D721Med (cell line): ENCODE data around the gene SLCO3A1.

Experiments
- DNase-seq: peaks from one replicate; pipeline ENCODE4 v3.0.0; 2011; ENCODE audit warnings: low spot score; ENCODE audit not compliant: insufficient read length
- FAIRE-seq: peaks from 2 replicates; lab custom pipeline; 2011; peaks lifted over from hg19 to GRCh38; lab: Jason Lieb, UNC
- TF ChIP-seq, protein P1 (sequence below): IDR thresholded peaks from 2 replicates; pipeline ENCODE4 v1.5.1; 2012; ENCODE audit warnings: mild to moderate bottlenecking, control low read depth; ENCODE audit not compliant: insufficient read depth; ENCODE audit errors: missing control alignments

Gene SLCO3A1

DNA sequence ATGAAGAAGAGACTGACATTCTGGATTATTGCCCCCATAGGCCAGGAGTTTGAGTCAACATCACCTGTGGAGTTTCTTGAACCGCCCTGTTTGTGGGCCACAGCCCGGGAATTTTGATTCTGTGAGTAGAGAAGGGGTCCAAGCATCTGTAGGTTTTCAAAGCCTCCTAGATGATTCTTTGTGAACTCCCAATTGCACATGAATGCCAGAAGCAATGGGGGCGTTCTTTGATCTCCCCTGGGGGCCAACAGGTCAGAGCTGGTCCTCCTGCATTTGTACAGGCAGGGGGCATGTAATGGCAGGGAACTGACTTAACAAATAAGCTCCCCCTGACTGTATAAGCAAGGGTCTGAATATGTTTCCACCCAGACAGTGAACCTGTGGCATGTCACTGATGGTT is 260.3 kb downstream of the SLCO3A1 start:
- TF ChIP-seq, protein P1, sequence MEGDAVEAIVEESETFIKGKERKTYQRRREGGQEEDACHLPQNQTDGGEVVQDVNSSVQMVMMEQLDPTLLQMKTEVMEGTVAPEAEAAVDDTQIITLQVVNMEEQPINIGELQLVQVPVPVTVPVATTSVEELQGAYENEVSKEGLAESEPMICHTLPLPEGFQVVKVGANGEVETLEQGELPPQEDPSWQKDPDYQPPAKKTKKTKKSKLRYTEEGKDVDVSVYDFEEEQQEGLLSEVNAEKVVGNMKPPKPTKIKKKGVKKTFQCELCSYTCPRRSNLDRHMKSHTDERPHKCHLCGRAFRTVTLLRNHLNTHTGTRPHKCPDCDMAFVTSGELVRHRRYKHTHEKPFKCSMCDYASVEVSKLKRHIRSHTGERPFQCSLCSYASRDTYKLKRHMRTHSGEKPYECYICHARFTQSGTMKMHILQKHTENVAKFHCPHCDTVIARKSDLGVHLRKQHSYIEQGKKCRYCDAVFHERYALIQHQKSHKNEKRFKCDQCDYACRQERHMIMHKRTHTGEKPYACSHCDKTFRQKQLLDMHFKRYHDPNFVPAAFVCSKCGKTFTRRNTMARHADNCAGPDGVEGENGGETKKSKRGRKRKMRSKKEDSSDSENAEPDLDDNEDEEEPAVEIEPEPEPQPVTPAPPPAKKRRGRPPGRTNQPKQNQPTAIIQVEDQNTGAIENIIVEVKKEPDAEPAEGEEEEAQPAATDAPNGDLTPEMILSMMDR, result no peak
- DNase-seq (no peak), FAIRE-seq (no peak)

DNA sequence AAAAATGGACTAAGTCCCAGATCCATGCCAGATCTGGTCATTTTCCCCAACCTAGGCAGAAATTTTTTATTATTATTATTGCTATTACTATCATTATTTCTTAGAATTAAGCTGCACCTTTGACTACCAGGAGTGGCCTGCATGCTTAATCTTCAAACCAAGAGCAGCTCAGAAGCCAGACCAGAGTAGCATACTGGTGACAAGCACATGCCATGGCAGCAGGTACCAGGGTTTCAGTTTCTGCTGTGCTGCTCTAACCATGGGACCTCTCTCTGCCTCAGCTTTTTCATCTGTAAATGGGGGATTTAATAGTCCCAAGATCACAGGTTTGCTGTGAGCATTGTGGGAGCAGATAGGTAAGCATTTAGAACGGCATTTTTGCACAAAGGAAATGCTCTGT is 262.3 kb downstream of the SLCO3A1 start:
- no peak for DNase-seq
- TF ChIP-seq, protein P1, result no peak

DNA sequence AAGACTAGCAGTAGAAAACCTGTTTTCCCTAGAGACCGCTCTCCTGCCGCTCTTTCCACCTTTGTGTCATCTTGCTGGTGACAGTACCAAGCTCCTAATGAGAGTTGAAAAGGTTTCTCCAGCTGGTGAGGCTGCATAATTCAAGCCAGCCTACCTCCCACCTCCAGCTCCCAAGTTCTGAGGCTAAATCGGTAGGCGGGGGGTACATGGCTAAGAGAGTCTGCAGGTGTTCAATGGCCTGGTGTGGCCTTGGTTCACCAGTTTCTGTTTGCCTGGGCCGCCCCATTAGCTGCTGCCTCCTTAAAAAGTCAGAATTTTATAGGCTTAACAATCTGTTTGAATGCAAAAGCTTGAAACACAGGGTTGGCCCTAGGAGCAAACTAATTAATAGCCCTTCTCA is 262.8 kb downstream of the SLCO3A1 start:
- DNase-seq, result no peak
- FAIRE-seq, result no peak
- TF ChIP-seq, protein P1, result no peak

More for the DNA sequence above, 262.3 kb downstream of the SLCO3A1 start:
- no peak for FAIRE-seq

DNA sequence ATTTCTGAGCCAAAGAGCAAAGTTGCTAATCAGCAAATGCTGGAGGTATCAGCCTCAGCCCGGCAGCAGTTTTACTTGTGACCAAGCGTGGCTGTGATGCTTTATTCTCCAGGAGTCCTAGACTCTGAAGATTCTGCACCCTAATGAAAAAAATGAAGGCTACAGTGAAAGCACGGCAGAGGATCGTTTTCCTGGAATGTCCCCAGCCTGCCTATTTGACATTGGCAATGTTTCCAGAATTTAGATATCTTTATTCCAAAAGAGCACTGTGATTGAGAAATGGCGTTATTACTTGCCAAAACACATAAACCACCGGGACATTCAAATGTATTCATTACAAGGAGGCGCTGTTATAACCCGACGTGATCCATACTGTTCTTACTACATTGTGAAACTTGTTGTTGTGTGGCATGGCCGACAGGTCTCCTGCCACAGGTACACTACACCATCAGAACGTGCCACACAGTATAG is 263.8 kb downstream of the SLCO3A1 start:
- TF ChIP-seq, protein P1, result no peak
- no peak for FAIRE-seq
- DNase-seq, result no peak

DNA sequence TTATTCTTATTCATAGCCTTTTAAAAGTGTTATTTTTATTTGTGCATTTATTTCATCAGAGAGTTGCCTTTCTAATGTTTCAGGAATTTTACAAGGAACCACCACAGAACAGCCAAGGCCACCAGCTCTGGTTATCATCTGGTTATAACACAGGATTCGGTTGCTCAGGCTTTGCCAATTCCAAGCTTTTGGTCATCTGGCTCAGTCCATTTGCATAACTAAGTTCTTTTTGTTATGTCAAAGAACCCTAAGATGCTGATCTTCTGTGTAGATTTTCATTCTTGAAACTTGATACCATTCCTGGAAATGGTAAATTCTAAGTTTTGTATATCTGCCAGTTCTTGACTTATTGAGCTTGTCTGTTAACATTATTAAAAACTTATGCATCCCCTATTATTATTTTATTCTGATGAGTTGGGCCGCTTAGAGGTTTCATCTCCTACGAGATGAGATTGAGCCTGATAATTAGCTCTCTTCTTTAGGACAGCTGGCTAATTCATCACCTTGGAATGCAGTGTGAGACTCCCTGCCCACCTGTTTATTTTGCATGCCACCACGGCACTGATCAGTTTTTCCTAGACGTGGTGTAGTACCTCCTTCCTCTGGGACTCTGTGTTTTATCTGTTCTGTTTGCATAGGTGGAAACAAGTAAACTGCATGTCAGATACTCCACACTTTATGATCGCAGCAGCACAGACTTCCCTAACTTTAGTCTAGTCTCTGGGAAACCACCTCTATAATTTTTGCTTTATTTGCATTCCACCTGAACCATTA is 264.8 kb downstream of the SLCO3A1 start:
- TF ChIP-seq, protein P1, result no peak
- FAIRE-seq, result no peak
- DNase-seq, result no peak

DNA sequence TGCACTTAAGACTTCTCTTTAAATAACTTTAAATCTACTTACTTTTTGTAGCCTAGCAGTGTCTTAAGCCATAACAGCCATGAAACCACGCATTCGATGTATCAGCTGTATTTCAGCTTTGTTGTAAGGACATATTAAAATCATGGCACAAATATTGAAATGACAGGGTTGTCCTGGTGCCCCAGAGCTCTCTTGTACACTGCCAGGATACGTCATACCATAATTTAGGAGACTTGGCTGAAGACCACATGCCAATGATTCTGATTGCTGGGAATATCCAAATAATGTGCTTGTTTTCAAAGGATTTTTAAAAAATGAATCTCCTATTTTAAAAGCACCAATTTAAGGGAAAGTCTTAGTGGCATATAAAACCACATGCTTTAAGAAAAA is 265.4 kb downstream of the SLCO3A1 start:
- TF ChIP-seq, protein P1, result no peak
- FAIRE-seq (no peak), DNase-seq (no peak)
